ENCODE data around the gene ADNP. TPM values are rescaled to one million over a fixed set of nuclear protein-coding genes. Genes with fewer than 3 reads are reported as not detected.
A peak's percentile ranks its signal among the peaks of the same experiment; 100 is the strongest.

The ADNP gene
- total RNA-seq, 2 donors from 2014 or later = 31.8 to 34.5 TPM

DNA sequence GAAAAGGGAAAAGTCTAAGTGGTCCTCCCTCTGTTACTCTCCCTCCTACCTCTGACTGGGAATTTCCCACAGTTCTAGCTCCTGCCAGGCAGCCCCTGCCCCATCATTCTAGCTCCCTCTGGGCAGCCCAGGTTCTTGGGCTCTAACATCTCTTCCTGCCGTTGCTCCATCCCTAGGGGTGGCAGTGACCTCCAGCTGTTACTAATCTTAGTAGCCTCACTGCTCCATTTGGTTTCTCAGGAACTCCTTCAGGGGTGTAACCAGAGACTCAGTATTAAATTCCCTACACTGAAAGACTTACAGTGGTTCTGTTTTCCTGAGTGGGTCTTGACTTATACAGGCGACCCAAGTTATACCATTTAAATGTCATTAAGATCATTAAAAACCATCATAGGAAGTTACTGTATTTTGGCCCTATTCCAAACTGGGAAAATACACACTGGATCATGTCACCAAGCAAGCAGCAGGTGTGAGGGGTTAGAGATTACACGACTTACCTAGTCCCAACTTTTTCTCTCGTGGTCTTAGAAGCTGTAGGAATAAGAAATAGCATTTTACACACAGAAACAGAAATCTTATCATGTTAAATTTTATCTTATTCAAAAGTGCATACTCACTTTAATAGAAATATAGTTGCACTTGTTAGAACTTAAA lies 17.0 kb upstream of the ADNP start:
- no peak for ATAC-seq
- intact Hi-C loops (cut with DNase I) = no loop called here

DNA sequence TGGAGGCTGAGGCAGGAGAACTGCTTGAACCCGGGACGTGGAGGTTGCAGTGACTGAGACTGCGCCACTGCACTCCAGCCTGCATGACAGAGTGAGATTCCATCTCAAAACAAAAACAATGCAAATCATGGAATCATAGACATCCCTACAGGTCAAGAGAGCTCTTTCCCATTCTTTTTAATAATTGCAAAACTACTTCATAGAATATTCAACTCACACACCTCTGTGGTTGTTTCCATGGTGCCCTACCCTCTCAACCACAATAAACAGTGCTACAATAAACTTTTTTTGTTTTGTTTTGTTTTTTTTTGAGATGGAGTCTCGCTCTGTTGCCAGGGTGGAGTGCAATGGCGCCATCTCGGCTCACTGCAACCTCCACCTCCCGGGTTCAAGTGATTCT lies 11.8 kb upstream of the ADNP start:
- intact Hi-C loops (cut with DNase I) = no loop called here

More for the DNA sequence above, 17.0 kb upstream of the ADNP start:
- DNase-seq = no peak

GRCh38 chr20:50933589-50933988 lies 2.4 kb upstream of the ADNP start:
- intact Hi-C loops (cut with DNase I) = no loop called here
- DNase-seq (no peak), ATAC-seq (no peak)

More for the DNA sequence above, 11.8 kb upstream of the ADNP start:
- ATAC-seq (no peak), DNase-seq (no peak)

- ATAC-seq (no peak), DNase-seq (no peak)
- intact Hi-C loops (cut with DNase I) = no loop called here
These were observed 1.5 kb upstream of the ADNP start for GRCh38 chr20:50932691-50933280.

- intact Hi-C loops (cut with DNase I) = no loop called here
- DNase-seq (no peak), ATAC-seq (no peak)
These were observed 814 bp upstream of the ADNP start for GRCh38 chr20:50932016-50932485.

GRCh38 chr20:50930976-50931305 lies 296 bp downstream of the ADNP start:
- DNase-seq = no peak
- peak; percentile 39 to 44 for ATAC-seq
- intact Hi-C loops (cut with DNase I) = no loop called here

- ATAC-seq = peak; percentile 2 to 3
- intact Hi-C loops (cut with DNase I) = no loop called here
- DNase-seq = peak; percentile 27
These were observed 880 bp downstream of the ADNP start for GRCh38 chr20:50930139-50930975.

GRCh38 chr20:50929299-50930138 lies 1.7 kb downstream of the ADNP start:
- ATAC-seq = peak; percentile 62 to 73
- intact Hi-C loops (cut with DNase I) = loop anchor here (2.0 to 10.0 kb wide), 3 partner anchors 112 to 135 kb away; partner anchors contain the start of gene BCAS4 (in 1 of the 2)
- peak; percentile 91 for DNase-seq

- intact Hi-C loops (cut with DNase I) = loop anchor here (2.0 to 10.0 kb wide), 3 partner anchors 111 to 134 kb away; partner anchors contain the start of gene BCAS4 (in 1 of the 2)
- ATAC-seq = no peak
- DNase-seq = no peak
These were observed 2.8 kb downstream of the ADNP start for GRCh38 chr20:50928469-50928868.

DNA sequence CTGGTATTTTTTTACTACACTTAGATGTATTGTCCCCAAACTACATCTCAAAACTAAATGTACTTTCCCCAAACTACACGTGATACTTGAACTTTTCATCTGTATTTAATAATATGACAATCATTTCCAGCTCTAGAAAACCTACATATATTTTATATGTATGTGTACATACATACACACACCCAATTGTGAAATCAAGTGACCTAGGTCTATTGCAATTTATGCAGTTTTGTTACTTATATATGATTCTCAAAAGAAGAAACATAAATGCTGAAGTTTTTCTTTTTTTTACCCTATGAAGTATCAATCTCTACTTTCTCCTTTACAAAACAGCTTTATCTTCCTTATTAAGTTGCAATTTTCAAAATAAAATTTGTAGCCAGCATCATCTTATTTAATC lies 4.7 kb downstream of the ADNP start:
- ATAC-seq = no peak
- intact Hi-C loops (cut with DNase I) = loop anchor here (5.0 to 10.0 kb wide), 2 partner anchors 109 to 112 kb away; no protein-coding TSS in a partner anchor
- DNase-seq = no peak

DNA sequence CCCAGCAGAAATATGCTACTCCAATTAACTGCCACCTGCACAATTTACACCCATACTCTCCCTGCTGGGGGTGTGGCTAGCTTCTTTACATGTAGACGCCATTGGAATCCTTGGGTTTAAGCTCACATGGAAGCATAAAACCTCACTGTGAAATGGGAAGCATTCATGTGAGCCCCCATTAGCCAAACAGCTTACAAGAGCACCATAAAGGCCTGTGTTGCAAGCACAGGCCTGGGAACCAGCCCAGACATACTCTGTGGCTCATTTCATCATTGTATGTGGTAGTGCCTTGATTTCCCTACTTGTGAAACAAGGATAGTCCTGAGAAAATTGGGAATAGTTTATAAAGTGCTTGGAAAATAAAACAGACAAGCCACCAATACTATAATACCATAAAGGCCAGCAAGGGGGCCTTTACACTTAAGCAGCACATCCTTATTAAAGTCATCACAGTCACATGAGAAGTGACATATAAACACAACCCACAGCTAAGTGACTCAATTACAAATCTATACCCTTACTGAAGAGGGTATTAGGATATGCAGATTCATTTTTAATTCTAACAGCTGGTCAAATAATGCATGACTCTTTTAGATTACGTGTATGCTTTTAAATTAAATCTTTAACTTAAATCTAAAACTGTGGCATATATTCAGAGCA lies 6.8 kb downstream of the ADNP start:
- intact Hi-C loops (cut with DNase I) = loop anchor here in 1 of 2 donors (10.0 kb wide), 1 partner anchor 110 kb away; no protein-coding TSS in a partner anchor
- ATAC-seq = no peak
- DNase-seq = no peak

DNA sequence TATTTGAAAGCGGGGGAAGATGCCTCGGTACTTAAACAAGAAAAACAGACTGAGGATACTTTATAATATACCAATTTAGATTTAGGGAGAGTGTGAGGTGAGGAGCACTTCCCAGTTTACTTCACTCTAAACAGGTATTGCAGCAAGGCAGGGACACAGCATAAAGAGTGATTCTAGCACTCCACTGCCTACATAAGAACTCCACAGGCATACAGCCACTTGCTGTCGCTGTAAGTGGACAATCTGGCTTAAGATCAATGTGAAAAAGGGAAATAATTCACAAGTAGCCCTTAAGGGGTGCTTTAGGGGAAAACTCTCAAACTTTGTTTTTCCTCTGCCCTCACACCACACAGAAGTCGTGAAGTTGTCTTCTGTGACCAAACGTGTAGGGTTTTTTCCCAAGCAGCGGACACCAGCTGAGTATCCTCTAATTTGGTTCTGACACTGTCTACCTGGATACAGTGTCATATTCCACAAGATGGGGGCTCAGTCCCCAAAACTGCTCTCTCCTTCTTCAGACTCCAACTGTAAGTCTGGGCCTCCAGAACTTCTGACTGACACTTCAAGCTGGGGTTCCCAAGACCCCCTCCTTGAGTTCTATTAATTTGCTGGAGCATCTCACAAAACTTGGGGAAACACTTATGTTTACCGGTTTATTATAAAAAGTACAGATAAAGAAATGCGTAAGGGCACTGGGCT lies 9.3 kb downstream of the ADNP start:
- intact Hi-C loops (cut with DNase I) = loop anchor here in 1 of 2 donors (10.0 kb wide), 1 partner anchor 107 kb away; no protein-coding TSS in a partner anchor
- DNase-seq = no peak
- no peak for ATAC-seq

- peak in 1 of 2 donors; percentile 40 for ATAC-seq
- intact Hi-C loops (cut with DNase I) = loop anchor here in 1 of 2 donors (10.0 kb wide), 1 partner anchor 106 kb away; no protein-coding TSS in a partner anchor
- DNase-seq = no peak
These were observed 10.2 kb downstream of the ADNP start for GRCh38 chr20:50920997-50921396.

DNA sequence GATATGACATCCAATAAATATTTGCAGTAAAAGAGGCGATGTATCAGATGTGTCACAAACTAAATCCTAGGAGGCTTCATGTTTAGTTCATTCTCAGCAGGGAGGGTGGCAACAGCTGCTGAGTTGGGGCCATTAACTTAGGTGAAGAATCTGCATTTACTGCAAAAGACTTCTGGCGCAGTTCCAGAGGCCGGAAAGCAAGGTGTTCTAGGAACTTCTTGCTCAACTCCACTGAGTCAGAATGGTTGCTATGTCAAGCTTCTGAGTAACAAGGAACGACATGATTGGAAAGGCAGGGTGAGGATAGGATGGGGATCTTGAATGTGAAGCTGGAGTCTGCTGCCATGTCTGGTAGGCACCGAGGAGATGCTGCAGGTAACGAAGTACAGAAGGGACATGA lies 11.7 kb downstream of the ADNP start:
- DNase-seq = peak; percentile 57
- intact Hi-C loops (cut with DNase I) = loop anchor here in 1 of 2 donors (10.0 kb wide), 1 partner anchor 125 kb away; the partner anchor contains the start of gene BCAS4
- peak in 1 of 2 donors; percentile 56 for ATAC-seq

- ATAC-seq (no peak), DNase-seq (no peak)
- intact Hi-C loops (cut with DNase I) = loop anchor here in 1 of 2 donors (10.0 kb wide), 1 partner anchor 124 kb away; the partner anchor contains the start of gene BCAS4
These were observed 12.8 kb downstream of the ADNP start for GRCh38 chr20:50918403-50918802.

GRCh38 chr20:50916934-50917333 lies 14.3 kb downstream of the ADNP start:
- intact Hi-C loops (cut with DNase I) = loop anchor here in 1 of 2 donors (10.0 kb wide), 1 partner anchor 122 kb away; the partner anchor contains the start of gene BCAS4
- no peak for ATAC-seq
- DNase-seq = no peak

- intact Hi-C loops (cut with DNase I) = loop anchor here in 1 of 2 donors (10.0 kb wide), 1 partner anchor 121 kb away; the partner anchor contains the start of gene BCAS4
- ATAC-seq (peak; percentile 19 to 45), DNase-seq (no peak)
These were observed 15.0 kb downstream of the ADNP start for GRCh38 chr20:50916257-50916656.
